IMR-90 (cell line): ENCODE data around the gene CLK4. TPM values are rescaled to one million over a fixed set of nuclear protein-coding genes. Genes with fewer than 3 reads are reported as not detected.

ENCODE experiments used
- ATAC-seq: fragments of 200-7000 bp; cut with Tn5 transposase; 2 replicates; pipeline ENCODE4 v1.9.1; 2020; ENCODE audit warnings: low read depth, mild to moderate bottlenecking, moderate library complexity
- BruUV-seq: library from RNA; stranded (reverse); fragments of 400-500 nt; replicated peaks from 2 replicates; lab custom pipeline; 2021; lab: Mats Ljungman, UMichigan
- CTCF ChIA-PET: fragments of 300-600 bp; formaldehyde crosslinking; extraction: SDS; loops from one replicate; lab custom pipeline; 2021; ENCODE audit warnings: antibody characterized with exemption; lab: Yijun Ruan, JAX
- POLR2A ChIA-PET: fragments of 300-600 bp; sonication (Branson Sonifier 250); formaldehyde crosslinking; loops from one replicate; lab custom pipeline; 2022; ENCODE audit warnings: antibody characterized with exemption; ENCODE audit not compliant: unreplicated experiment; lab: Charles Lee
- DNase-seq: peaks from one replicate; pipeline ENCODE4 v3.0.0; 2013
- H2AFZ ChIP-seq: replicated peaks from 2 replicates; pipeline ENCODE3; 2013; ENCODE audit warnings: low read length, mild to moderate bottlenecking; ENCODE audit not compliant: poor library complexity
- H2AK5ac ChIP-seq: 2 replicates; pipeline ENCODE4 v1.6.1; 2013; ENCODE audit warnings: low read depth, low read length, inconsistent platforms
- H2AK9ac ChIP-seq: replicated peaks from 2 replicates; pipeline ENCODE3; 2013; ENCODE audit warnings: mild to moderate bottlenecking, low read depth, low read length, moderate library complexity; ENCODE audit not compliant: poor library complexity
- H2BK120ac ChIP-seq: 2 replicates; pipeline ENCODE4 v1.6.1; 2013; ENCODE audit warnings: low read depth, low read length, inconsistent platforms
- H2BK15ac ChIP-seq: 3 replicates; pipeline ENCODE4 v1.6.1; 2013; ENCODE audit warnings: low read depth, low read length, inconsistent platforms
- H2BK20ac ChIP-seq: 2 replicates; pipeline ENCODE4 v1.6.1; 2013; ENCODE audit warnings: low read depth, mild to moderate bottlenecking, inconsistent platforms, low read length, moderate library complexity
- H2BK5ac ChIP-seq: 2 replicates; pipeline ENCODE4 v1.6.1; 2013; ENCODE audit warnings: mild to moderate bottlenecking, low read depth, low read length, inconsistent platforms; ENCODE audit not compliant: poor library complexity, severe bottlenecking
- H3K14ac ChIP-seq: replicated peaks from 2 replicates; pipeline ENCODE4 v1.6.1; 2013; ENCODE audit warnings: low read depth, low read length, inconsistent platforms
- H3K18ac ChIP-seq: 2 replicates; pipeline ENCODE4 v1.6.1; 2013; ENCODE audit warnings: low read depth, low read length, control low read depth
- H3K23ac ChIP-seq: 2 replicates; pipeline ENCODE4 v1.6.1; 2013; ENCODE audit warnings: low read depth, low read length, inconsistent platforms
- H3K27ac ChIP-seq: 2 replicates; pipeline ENCODE4 v1.5.1; 2013; ENCODE audit warnings: mild to moderate bottlenecking, control low read depth, low read length; ENCODE audit not compliant: insufficient read depth
- H3K27me3 ChIP-seq: 2 replicates; pipeline ENCODE4 v1.6.1; 2013; ENCODE audit warnings: low read length; ENCODE audit not compliant: control insufficient read depth, insufficient read depth
- H3K36me3 ChIP-seq: 2 replicates; pipeline ENCODE4 v1.6.1; 2013; ENCODE audit warnings: low read length, mixed read lengths; ENCODE audit not compliant: control insufficient read depth, insufficient read depth
- H3K4ac ChIP-seq: 2 replicates; pipeline ENCODE4 v1.6.1; 2013; ENCODE audit warnings: low read depth, low read length, inconsistent platforms
- H3K4me1 ChIP-seq: 2 replicates; pipeline ENCODE4 v1.6.1; 2013; ENCODE audit warnings: low read length, mixed read lengths; ENCODE audit not compliant: control insufficient read depth, insufficient read depth
- H3K4me2 ChIP-seq: 2 replicates; pipeline ENCODE4 v1.6.1; 2013; ENCODE audit warnings: low read depth, mild to moderate bottlenecking, control low read depth, low read length, moderate library complexity
- H3K4me3 ChIP-seq: 2 replicates; pipeline ENCODE4 v1.5.1; 2013; ENCODE audit warnings: low read depth, mild to moderate bottlenecking, control low read depth, low read length, moderate library complexity; ENCODE audit not compliant: insufficient read depth
- H3K56ac ChIP-seq: 2 replicates; pipeline ENCODE4 v1.6.1; 2013; ENCODE audit warnings: low read length, inconsistent platforms; ENCODE audit not compliant: insufficient read depth; ENCODE audit errors: extremely low read depth
- H3K79me1 ChIP-seq, 2 experiments: 2 replicates each; pipeline ENCODE4 v1.6.1; 2013; ENCODE audit warnings: low read length in 2 of 2, inconsistent platforms in 1 of 2, low read depth in 1 of 2
- H3K9ac ChIP-seq: 2 replicates; pipeline ENCODE4 v1.6.1; 2013; ENCODE audit warnings: low read depth, low read length, control low read depth
- H3K9me1 ChIP-seq: 2 replicates; pipeline ENCODE4 v1.6.1; 2013; ENCODE audit warnings: low read length, inconsistent platforms; ENCODE audit not compliant: insufficient read depth
- H3K9me3 ChIP-seq: 2 replicates; pipeline ENCODE4 v1.6.1; 2013; ENCODE audit warnings: low read length; ENCODE audit not compliant: control insufficient read depth, insufficient read depth
- H4K20me1 ChIP-seq: 2 replicates; pipeline ENCODE4 v1.6.1; 2013; ENCODE audit warnings: low read length, inconsistent platforms; ENCODE audit not compliant: insufficient read depth
- H4K5ac ChIP-seq: 2 replicates; pipeline ENCODE4 v1.6.1; 2013; ENCODE audit warnings: mild to moderate bottlenecking, low read depth, low read length, control low read depth
- H4K8ac ChIP-seq, 2 experiments: 2 replicates each; pipeline ENCODE4 v1.6.1; 2013; ENCODE audit warnings: low read depth in 2 of 2, low read length in 2 of 2, control low read depth in 1 of 2, inconsistent platforms in 1 of 2
- H4K91ac ChIP-seq: 2 replicates; pipeline ENCODE4 v1.6.1; 2013; ENCODE audit warnings: low read depth, low read length, inconsistent platforms; ENCODE audit not compliant: insufficient read depth
- RCOR1 ChIP-seq: IDR thresholded peaks from 2 replicates; pipeline ENCODE4 v1.6.1; 2012; ENCODE audit warnings: mild to moderate bottlenecking, low read length, improper control_type of control experiment; ENCODE audit not compliant: insufficient replicate concordance
- RFX5 ChIP-seq: IDR thresholded peaks from 2 replicates; pipeline ENCODE4 v1.8.0; 2012; ENCODE audit warnings: low read depth, mild to moderate bottlenecking, low read length, moderate library complexity
- WGBS, 2 experiments: methylation state at CpG; one replicate each; pipeline versions ENCODE4 v1.1.5 to v1.1.7; 2013; ENCODE audit warnings: missing lambda C conversion rate in 2 of 2; ENCODE audit not compliant: insufficient read length in 1 of 2; ENCODE audit errors: extremely low coverage in 2 of 2; 5-methylcytosine and 5-hydroxymethylcytosine counted together
- dilution Hi-C: fragments of 300-500 bp; cut with HindIII; formaldehyde crosslinking; loops from one replicate; pipeline ENCODE4 v1.14.3; 2018; ENCODE audit warnings: low sequenced_read_pairs; ENCODE audit not compliant: unreplicated experiment
- in situ Hi-C: fragments of 300-500 bp; cut with MboI; formaldehyde crosslinking; loops from 3 replicates; pipeline ENCODE4 v1.14.3; 2019; ENCODE audit warnings: low sequenced_read_pairs, inconsistent platforms, mixed read lengths
- intact Hi-C: fragments of 100-400 bp; cut with micrococcal nuclease; formaldehyde crosslinking; loops from 2 replicates; pipeline ENCODE4 v1.10.0; 2022
- polyA plus RNA-seq, 3 experiments: library from polyadenylated mRNA; depleted of rRNA; stranded (reverse); fragments of >200 nt; gene quantifications; 2 replicates each; pipeline ENCODE4 v1.2.3, GENCODE V29; 2012; ENCODE audit warnings: low replicate concordance in 1 of 3
- total RNA-seq: library from RNA; depleted of rRNA; stranded (reverse); fragments of >200 nt; gene quantifications from 2 replicates; pipeline ENCODE4 v1.2.3, GENCODE V29; 2012

CLK4 gene
- total and polyA plus RNA-seq, 2 of the 4 experiments (the other 2 are of a cell fraction), result 8.2 to 11.9 TPM

GRCh38 chr5:178641711-178642110, 14.9 kb upstream of the CLK4 start:
- H3K18ac ChIP-seq, result no peak overlapping the region
- intact Hi-C loops, result no loop called here
- no peak for DNase-seq
- H2BK15ac ChIP-seq, result no peak overlapping the region
- POLR2A ChIA-PET, result no interaction called here
- no peak overlapping the region for H2BK20ac ChIP-seq
- no peak overlapping the region for H2AFZ ChIP-seq
- BruUV-seq, result no TSS peak
- H3K56ac ChIP-seq, result no peak overlapping the region
- CTCF ChIA-PET, result no interaction called here
- H3K9ac ChIP-seq, result no peak overlapping the region
- no peak overlapping the region for H4K91ac ChIP-seq
- no peaks in the 10 kb centered on the region for H3K36me3 ChIP-seq
- no peak overlapping the region for H3K4me2 ChIP-seq
- no peak overlapping the region for H2BK5ac ChIP-seq
- H3K23ac ChIP-seq, result no peak overlapping the region
- 47% methylated on average over 6 of the region's 9 CpGs; no CpG with 5 or more reads in 1 of the 2 experiments for WGBS, 2 experiments
- H3K79me1 ChIP-seq, result no peaks in the 10 kb centered on the region
- TF ChIP-seq RCOR1 (no peak), RFX5 (no peak)
- no peak overlapping the region for H3K14ac ChIP-seq
- no peaks in the 10 kb centered on the region for H3K4me1 ChIP-seq
- H2BK120ac ChIP-seq, result no peak overlapping the region
- dilution Hi-C loops, result no loop called here
- ATAC-seq, result no peak
- no peak overlapping the region for H3K4ac ChIP-seq
- in situ Hi-C loops, result no loop called here
- H3K9me3 ChIP-seq, result 0 out of 2 replicates have a peak, but pooled peaks cover 2% of the 10 kb centered on the region
- H3K4me3 ChIP-seq, result no peak overlapping the region
- H2AK5ac ChIP-seq, result no peak overlapping the region
- no peak overlapping the region for H4K8ac ChIP-seq
- no peaks in the 10 kb centered on the region for H3K9me1 ChIP-seq
- H3K27me3 ChIP-seq, result no peaks in the 10 kb centered on the region
- no peak overlapping the region for H4K5ac ChIP-seq
- no peaks in the 10 kb centered on the region for H4K20me1 ChIP-seq
- H2AK9ac ChIP-seq, result no peak overlapping the region
- H3K27ac ChIP-seq, result no peak overlapping the region
